ENCODE measurements around the gene HIVEP3. TPM values are rescaled to one million over a fixed set of nuclear protein-coding genes. Genes with fewer than 3 reads are reported as not detected.

HIVEP3 gene
- total RNA-seq, 1 donor from 2014 or later, result 38.9 TPM

- intact Hi-C loops (cut with micrococcal nuclease), result no loop called here
Measured at GRCh38 chr1:41647221-41648135, 271.2 kb downstream of the HIVEP3 start.

- intact Hi-C loops (cut with micrococcal nuclease), result no loop called here
Measured at GRCh38 chr1:41646186-41646585, 272.5 kb downstream of the HIVEP3 start.

GRCh38 chr1:41645062-41645461 lies 273.7 kb downstream of the HIVEP3 start:
- intact Hi-C loops (cut with micrococcal nuclease), result no loop called here

- intact Hi-C loops (cut with micrococcal nuclease), result no loop called here
Measured at GRCh38 chr1:41642922-41643821, 275.6 kb downstream of the HIVEP3 start.

GRCh38 chr1:41641941-41642527 lies 276.7 kb downstream of the HIVEP3 start:
- intact Hi-C loops (cut with micrococcal nuclease), result no loop called here

GRCh38 chr1:41641475-41641814 lies 277.3 kb downstream of the HIVEP3 start:
- intact Hi-C loops (cut with micrococcal nuclease), result no loop called here

GRCh38 chr1:41640756-41641474 lies 277.8 kb downstream of the HIVEP3 start:
- intact Hi-C loops (cut with micrococcal nuclease), result no loop called here

- intact Hi-C loops (cut with micrococcal nuclease), result no loop called here
Measured at GRCh38 chr1:41640141-41640751, 278.5 kb downstream of the HIVEP3 start.

GRCh38 chr1:41639332-41639936 lies 279.3 kb downstream of the HIVEP3 start:
- intact Hi-C loops (cut with micrococcal nuclease), result loop anchor here (2.0 to 5.0 kb wide), 2 partner anchors 33 to 395 kb away; no protein-coding TSS in a partner anchor

- intact Hi-C loops (cut with micrococcal nuclease), result loop anchor here (2.0 to 5.0 kb wide), 2 partner anchors 34 to 396 kb away; no protein-coding TSS in a partner anchor
Measured at GRCh38 chr1:41638086-41639024, 280.4 kb downstream of the HIVEP3 start.

- intact Hi-C loops (cut with micrococcal nuclease), result loop anchor here (5.0 kb wide), 1 partner anchor 35 kb away; no protein-coding TSS in a partner anchor
Measured at GRCh38 chr1:41637367-41637766, 281.4 kb downstream of the HIVEP3 start.

GRCh38 chr1:41633764-41634163 lies 285.0 kb downstream of the HIVEP3 start:
- intact Hi-C loops (cut with micrococcal nuclease), result no loop called here

- intact Hi-C loops (cut with micrococcal nuclease), result no loop called here
Measured at GRCh38 chr1:41632781-41633575, 285.7 kb downstream of the HIVEP3 start.

GRCh38 chr1:41631971-41632370 lies 286.8 kb downstream of the HIVEP3 start:
- intact Hi-C loops (cut with micrococcal nuclease), result no loop called here

GRCh38 chr1:41631154-41631553 lies 287.6 kb downstream of the HIVEP3 start:
- intact Hi-C loops (cut with micrococcal nuclease), result no loop called here

GRCh38 chr1:41629571-41629970 lies 289.2 kb downstream of the HIVEP3 start:
- intact Hi-C loops (cut with micrococcal nuclease), result no loop called here

- intact Hi-C loops (cut with micrococcal nuclease), result no loop called here
Measured at GRCh38 chr1:41629141-41629540, 289.6 kb downstream of the HIVEP3 start.

All from T-helper 1 cell treated with Interleukin-12 subunit alpha and Interleukin-12 subunit beta and Interleukin-4 antibody, amounts not matched to agents 30 ng/mL and 1 ng/mL, for 36 hours (primary cell).